CD4-positive, alpha-beta T cell treated with Interleukin-6 for 4 hours (primary cell): ENCODE measurements around the gene EXOC6B.

Experiments
- DNase-seq: peaks from one replicate; pipeline ENCODE4 v3.0.0-alpha.2; 2020; ENCODE audit warnings: mixed read lengths

Gene EXOC6B

DNA sequence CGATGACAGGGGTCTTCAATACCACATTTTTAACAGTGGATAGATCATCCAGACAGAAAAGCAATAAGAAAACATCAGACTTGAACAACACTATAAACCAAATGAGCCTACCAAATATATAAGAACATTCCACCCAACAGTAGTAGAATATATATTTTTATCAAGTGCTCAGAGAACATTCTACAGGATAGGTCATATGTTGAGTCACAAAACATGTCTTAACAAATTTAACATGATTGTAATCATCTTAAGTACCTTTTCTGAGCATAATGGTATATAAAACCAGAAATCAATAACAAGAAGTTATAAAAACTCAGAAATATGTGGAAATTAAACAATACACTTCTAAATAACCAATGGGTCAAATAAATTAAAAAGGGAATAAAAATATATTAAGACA, 484.2 kb downstream of the EXOC6B start:
- no peak for DNase-seq

DNA sequence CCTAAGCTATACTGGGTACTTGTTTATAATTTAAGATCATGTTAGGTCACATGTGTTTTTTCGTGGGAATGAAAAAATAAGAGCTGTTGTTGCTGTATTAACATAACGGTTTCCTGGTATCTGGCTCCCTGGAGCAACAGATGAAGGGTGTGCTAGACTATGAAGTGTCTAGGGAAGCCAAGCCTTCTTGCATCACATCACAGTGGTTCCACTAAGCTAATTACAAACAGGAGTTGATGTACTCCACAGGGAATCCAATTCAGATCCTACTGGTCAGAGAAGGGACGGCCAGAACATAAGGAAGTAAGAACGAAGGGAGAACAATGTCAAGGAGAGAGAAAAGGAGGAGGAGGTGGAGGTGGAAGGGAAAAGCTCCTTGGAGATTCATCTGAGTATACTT, 485.2 kb downstream of the EXOC6B start:
- DNase-seq = no peak

DNA sequence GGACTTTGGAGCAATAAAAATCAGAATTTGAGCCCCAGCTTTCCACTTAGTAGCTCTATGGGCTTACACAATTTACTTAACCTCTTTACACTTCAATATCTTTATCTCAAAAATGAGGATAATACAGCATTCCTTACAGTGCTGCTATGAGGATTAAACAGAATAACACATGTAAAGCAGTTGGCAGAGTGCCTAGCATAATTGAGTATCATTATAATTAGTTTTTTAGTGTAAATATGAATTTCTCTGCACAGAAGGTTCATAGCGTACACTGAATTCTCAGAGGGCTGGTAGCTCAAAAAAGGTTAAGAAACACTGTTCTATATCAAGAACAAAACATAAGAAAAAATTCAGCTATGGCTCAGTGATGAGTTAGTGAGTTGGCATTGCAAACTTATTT, 487.8 kb downstream of the EXOC6B start:
- DNase-seq = no peak

DNA sequence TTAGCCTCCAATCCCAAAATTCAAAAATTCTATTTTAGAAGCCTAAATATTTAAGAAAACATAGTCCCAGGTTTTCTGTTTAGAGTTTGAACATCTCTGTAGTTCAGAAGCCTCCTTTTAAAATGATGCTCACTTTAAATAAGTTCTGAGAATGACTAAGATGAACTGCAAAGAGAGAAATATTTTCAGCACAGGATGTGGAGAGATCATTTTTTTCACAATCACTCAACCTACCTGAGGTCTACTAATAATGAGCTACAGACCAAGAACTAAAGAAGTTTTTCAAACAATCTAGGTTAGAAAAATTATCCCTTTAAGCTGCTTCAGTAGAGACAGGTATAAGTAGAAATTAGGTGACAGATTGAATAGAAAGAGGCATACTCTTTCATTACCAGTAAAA, 493.1 kb downstream of the EXOC6B start:
- DNase-seq = no peak

- no peak for DNase-seq
Observed at GRCh38 chr2:72330652-72331051, 495.2 kb downstream of the EXOC6B start.

DNA sequence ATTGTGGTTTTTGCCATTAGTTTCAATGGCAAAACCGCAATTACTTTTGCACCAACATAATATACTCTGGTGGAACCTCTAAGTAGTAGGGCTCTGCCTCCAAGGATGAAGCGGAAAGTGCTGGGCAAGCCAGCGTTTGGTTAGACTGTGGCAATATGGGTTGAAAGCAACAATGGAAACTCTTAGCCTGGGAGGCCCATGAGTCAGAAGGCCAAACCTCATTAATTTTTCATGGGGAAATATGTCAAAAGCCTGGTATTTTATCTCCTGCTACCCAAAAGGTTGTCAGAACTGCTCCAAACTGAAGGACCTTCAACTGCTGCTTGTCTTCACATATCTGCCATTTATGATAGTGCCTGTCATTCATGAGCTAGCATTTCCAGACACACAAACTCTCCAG, 499.1 kb downstream of the EXOC6B start:
- DNase-seq = no peak

DNA sequence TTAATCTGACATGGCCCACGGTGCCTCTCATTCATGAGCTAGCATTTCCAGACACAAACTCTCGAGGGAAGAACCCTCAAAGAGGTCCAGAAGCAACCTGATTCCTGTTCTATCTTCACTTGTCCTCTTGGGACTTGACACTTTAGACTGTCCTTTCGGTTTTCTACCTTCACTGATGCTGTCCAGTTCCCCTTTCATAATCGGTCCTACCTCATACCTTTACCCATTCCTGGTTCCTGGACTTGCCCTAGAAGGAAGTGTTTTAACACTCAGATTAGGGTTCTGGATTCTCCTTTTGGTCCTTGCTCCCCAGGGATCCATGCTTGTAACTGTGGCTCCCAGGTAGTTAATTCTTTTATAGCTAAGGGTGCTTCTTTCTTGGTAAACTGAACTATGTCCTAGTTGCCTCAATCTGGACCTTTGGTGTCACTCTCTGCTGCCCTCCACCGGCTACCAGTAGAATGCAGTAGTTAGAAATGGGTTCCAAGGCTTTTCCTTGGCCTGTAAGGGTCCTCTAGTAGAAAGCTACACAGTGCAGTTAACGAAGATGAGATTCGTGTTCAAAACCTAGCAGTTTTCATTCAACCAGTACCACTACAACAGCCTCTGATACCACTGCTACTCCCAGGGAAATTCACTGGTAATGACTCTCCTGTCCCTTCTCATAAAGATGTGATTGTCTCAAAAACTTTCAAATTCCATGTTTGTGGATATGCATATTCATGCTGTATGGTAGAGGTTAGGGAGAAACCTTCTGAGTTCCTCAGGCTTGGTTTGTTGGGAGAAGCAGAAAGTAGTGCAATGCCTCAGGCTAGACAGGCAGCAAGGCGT, 500.0 kb downstream of the EXOC6B start:
- DNase-seq = no peak

- DNase-seq = no peak
Observed at GRCh38 chr2:72316774-72317173, 509.1 kb downstream of the EXOC6B start.

GRCh38 chr2:72300147-72300684, 525.6 kb downstream of the EXOC6B start:
- no peak for DNase-seq

DNA sequence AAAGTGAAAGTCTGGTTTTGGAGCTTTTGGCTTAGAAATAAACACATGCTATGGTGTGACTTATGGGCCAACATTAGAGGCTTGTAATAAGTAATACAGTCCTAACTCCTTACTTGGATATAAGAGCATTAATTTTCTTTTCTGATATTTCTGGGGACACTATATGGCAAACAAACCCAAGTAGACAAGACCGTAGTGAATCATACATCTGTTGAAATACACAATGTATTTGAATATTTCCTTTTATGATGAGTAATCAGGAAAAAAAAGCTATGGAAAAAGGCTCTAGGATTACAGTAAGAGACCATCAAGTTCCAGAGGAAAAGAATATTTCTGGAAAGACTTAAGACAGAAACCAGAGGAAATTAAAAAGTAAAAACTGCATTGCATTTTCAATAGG, 532.2 kb downstream of the EXOC6B start:
- DNase-seq = no peak

- no peak for DNase-seq
Observed at GRCh38 chr2:72292433-72292832, 533.4 kb downstream of the EXOC6B start.

DNA sequence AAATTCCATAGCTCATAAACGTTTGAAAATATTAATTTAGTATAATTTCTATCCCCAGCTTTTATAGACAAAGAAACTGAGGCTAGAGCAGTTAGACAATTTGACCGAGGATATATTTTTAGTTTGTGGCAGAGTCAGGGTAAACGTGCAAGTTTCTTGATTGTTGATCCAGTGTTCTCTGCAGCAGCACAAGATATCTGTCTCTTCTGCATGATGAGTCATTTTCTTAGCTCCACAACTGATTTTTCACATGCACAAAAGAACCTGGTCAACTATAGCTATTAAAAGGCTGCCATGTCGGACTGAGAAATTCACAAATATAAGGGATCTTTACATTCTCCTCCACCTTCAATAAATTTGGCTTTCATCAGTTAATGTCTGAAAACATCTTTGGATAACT, 534.8 kb downstream of the EXOC6B start:
- DNase-seq = no peak

GRCh38 chr2:72289736-72290135, 536.1 kb downstream of the EXOC6B start:
- no peak for DNase-seq

- DNase-seq = no peak
Observed at GRCh38 chr2:72289283-72289682, 536.5 kb downstream of the EXOC6B start.

GRCh38 chr2:72278046-72278445, 547.8 kb downstream of the EXOC6B start:
- no peak for DNase-seq

DNA sequence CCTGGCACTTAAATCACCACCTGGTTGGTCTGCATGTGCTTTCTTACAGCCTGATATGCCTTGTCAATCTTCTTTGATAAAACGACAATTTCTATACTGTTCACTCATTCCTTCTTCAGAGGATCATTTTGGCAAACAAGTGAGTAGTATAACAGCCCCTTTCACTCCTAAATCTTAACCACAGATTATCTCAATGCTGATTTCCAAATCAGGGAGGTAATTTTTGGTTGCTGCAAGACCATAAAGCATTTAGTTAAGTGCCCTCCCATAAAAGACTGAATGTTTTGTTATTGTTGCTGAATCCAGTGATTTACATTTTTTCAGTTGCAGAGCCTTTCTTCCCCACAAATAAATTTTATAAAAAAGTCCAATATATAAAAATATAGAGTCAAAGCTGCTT, 549.0 kb downstream of the EXOC6B start:
- no peak for DNase-seq

DNA sequence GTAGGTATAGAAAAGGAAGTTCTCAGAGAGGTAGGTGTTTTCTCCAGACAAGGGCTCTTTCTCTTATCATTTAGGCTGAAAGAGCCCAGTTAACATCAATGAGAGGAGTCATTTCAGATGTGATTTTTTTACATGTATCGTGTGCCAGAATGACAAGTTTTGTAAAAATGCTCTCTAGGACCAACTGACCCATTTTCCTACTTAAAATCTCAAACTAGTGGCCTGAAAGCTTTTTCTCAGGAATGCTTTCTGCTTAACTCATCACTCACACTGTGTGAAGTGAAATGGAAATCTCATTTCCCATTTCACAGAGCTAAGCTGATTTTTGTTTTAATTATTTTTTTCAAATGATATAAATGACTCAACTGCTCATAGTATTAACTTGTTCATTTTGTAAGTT, 549.5 kb downstream of the EXOC6B start:
- no peak for DNase-seq

DNA sequence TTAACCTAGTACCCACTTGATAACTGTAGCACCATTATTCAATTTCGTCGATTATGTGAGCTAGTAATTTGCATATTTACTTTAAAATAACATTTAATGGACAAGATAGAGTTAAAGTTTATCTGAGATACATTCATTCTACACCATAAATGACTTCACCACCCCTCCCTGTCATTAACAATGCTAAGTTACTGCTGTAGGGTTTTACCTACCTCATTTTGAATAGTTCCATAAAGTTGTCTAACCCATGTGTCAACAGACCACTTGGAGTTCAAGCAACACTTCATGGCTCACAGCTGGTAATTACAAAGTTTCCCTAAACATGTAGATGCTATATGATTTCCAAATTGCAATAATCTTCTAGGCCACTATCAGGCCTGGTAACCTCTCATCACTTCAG, 550.7 kb downstream of the EXOC6B start:
- no peak for DNase-seq

DNA sequence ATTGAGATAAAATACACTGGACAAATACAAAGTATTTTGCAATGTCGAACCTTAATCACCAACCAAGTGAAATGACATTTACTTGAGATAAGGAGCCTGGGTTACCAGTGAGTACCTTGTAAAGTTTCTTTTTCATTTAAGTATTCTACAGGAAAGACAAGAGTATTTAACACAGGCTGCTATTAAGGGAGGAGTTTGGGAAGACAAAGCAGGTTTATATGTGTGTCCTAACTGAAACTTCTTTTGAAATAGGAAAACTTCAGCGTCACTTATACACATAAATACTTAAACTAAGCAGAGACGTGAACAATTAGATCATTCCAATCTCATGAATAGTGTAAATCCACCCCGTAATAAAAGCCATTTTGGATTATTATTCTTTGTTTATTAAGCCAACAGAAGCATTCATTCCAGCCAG, 551.4 kb downstream of the EXOC6B start:
- no peak for DNase-seq

GRCh38 chr2:72273384-72273783, 552.4 kb downstream of the EXOC6B start:
- DNase-seq = no peak

- DNase-seq = no peak
Observed at GRCh38 chr2:72271766-72272641, 553.8 kb downstream of the EXOC6B start.

GRCh38 chr2:72271276-72271614, 554.6 kb downstream of the EXOC6B start:
- DNase-seq = no peak

DNA sequence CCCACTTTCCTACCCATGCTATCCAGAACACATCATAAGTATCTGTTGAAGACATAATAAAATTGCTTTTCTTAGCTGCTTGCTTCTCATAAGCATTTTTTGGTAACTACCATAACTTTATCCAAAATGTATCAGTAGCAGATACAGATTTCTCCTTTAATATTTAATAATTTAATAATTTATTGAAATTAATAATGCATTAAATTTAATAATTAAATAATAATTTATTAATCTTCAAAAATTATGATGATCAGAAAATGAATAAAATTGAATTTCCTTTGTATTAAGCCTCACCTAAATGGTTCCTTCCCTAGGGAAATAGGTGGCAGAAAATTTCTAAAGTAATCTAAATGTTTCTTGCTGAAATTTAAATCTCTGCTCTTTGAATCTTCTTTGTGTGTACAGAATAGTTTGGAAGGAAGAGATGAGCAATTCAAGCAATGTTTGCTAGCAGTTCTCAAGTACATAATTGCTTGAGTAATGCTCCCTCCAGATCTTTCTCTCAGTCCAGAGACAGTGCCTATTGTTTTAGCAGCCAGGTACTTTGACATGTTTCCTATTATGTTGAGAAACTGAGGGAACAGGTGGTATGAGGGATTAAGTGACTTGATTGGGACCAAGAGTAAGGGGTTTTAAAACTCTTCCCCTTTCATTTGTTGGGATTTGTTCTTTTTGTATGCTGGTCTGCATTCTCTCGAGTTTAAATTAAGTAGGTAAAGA, 555.1 kb downstream of the EXOC6B start:
- no peak for DNase-seq

DNA sequence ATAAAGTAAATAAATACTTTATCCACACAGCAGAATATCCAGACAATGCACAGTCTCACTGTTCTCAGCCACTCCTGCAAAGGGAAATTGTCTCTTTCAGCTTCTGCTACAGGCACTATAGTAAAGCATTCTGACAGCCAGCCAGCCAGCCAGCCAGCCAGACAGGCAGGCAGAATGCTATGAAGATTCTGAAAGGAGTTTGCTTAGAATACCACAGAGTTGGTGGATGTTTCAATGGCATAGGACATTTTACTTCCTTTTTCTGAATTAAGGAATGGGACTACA, 562.1 kb downstream of the EXOC6B start:
- no peak for DNase-seq
